Stimulated activated CD8-positive, alpha-beta memory T cell treated with anti-CD3 and anti-CD28 coated beads, Interleukin-15, amount 100 ng/mL, for 24 hours (primary cell): ENCODE data around the gene GPR89B.
"Not testable (repeated sequence)": the region's sequence is repeated elsewhere in the genome, so short reads cannot be mapped to it uniquely, and the experiment has no call there.

Experiments used
- DNase-seq: peaks from one replicate; pipeline ENCODE4 v3.0.0-alpha.2; 2020; ENCODE audit warnings: low read depth

GPR89B gene

DNA sequence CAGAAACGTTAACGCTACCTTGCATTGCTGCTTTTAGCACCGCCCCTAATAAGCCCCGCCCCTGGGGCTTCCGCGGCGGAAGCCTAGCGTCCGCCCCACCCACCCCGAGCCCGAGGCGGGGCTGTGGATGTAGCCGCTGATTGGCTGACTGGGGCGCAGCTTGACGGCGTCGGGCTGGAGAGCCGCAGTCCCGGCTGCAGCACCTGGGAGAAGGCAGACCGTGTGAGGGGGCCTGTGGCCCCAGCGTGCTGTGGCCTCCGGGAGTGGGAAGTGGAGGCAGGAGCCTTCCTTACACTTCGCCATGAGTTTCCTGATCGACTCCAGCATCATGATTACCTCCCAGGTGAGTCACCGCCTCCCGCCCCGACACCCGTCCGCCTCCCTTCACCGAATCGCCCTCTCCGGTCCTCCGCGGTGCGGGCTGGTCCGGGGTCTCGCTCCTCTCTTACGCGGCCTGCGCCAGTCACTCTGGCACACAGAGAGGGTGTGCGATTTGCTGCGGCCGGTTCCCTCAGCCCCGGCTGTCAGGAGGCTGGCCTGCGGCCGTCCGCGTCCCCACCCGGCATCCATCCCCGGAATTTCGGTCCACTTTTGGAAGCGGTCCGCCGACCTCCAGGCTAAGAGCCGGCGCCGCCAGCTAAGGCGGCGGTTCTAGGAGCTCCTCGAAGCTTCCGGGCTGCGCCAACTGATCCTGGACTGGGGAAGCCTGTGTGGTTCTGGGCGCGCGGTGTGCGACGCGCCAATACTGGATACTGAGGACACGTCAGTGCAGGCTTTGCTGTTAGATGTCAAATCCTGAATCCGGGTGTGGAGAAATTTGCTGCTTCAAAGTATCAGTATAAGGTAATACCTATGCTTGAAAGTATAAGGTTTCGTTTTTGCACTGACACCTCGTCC lies at the start of gene GPR89B:
Gene GPR89B, plus strand, starts transcription at position 185 of the 897 bp plus-strand sequence. Its CDS starts 117 bp downstream, at position 302.
- DNase-seq = peak; percentile 84

DNA sequence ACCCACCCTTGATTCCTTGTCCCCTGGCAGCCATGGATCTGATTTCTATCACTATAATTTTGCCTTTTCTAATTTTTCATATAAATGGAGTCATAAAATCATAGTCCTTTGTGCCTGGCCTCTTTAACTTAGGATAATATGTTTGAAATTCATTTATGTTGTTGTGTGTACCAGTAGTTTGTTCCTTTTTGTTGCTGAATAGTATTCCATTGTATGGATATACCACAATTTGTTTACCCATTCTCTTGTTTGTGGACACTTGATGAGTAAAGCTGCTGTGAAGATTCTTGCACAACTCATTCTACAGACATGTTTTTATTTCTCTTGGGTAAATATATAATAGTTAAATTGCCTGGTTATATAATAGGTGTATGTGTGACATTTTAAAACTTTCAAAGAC lies 48.3 kb upstream of the GPR89B start:
- DNase-seq = no peak

- DNase-seq = no peak
Measured at GRCh38 chr1:147882535-147882934, 45.7 kb upstream of the GPR89B start.

GRCh38 chr1:147890177-147890790 lies 37.9 kb upstream of the GPR89B start:
- peak; percentile 32 for DNase-seq

DNA sequence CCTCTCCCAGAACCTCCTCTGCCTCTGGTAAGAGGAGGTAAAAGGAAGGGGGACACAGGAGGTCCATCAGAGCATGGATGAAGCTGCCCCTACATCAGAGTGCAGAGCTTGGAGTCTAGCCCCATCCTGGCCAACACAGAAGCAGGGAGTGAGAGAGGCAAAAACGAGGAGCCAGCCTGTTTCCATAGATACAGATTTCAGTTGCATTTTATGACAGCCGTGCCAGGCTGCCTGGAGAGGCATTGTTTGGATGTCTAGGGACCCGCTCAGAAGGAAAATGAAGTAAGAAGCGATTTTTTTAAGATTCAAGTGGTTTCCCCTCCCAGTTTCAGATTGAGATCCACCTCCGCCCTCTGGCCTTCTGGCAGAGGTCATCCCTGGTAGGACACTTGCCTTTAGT lies 37.1 kb upstream of the GPR89B start:
- no peak for DNase-seq

- DNase-seq = no peak
Measured at GRCh38 chr1:147892216-147892615, 36.0 kb upstream of the GPR89B start.

GRCh38 chr1:147892731-147893214 lies 35.4 kb upstream of the GPR89B start:
- DNase-seq = no peak

GRCh38 chr1:147895123-147895522 lies 33.1 kb upstream of the GPR89B start:
- DNase-seq = no peak

DNA sequence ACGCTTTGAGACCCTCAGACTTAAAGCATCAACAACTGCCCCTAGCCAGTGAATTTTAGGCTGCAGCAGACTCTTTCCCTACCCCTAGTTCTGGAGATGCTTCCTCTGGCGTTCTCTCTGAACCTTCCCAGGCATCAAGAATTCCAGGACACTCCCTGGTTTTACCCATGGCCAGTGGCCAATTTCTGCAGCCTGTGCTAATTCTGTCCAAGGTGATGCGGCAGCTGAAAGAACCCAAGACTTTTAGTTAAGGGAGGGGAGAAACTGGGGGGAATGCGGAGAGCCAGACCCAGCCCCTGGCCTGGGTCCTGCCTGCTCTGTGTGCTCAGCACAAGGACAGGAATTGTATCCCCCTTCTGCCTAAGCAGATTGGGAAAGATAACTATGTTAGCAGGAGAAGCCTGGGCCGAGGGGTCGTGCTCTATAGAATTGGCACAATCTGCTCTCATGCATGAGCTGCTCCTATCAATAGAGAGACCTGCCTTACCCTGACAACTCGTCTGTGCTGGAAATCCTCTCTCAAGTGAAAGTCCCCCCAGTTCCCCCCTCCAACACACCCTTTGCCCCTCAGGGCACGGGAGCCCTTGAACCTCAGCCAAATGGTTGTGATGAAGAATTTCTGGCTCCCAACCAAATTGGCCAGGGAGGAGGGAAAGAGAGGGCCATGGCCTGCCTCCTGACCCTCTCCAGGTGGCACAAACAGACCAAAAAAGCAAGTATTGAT lies 31.0 kb upstream of the GPR89B start:
- DNase-seq = no peak

- DNase-seq = no peak
Measured at GRCh38 chr1:147897789-147898188, 30.4 kb upstream of the GPR89B start.

GRCh38 chr1:147902253-147902845 lies 25.9 kb upstream of the GPR89B start, which contains the start of gene GJA8:
Gene GJA8, plus strand, starts transcription at chr1:147902795. Its CDS starts 5,161 bp downstream, at chr1:147907956.
- no peak for DNase-seq

DNA sequence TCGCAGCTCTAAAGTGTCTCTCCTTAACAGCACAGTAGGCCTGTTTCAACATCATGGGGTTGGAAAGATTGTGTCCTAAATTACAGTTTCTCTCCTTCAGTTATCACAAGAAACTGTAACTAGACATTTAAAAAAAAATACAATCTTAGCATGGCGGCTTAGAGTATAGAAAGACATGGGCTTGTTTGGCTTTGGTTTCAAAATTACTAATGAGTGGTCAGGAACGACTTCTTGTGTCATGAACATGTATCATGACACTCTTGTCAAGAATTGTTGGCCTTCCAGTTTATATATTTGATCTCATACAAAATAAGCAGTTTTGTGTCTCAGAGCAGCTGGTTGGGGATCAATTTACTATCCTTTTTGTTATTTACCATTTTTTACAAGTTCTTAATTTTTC lies 23.5 kb upstream of the GPR89B start:
- no peak for DNase-seq

GRCh38 chr1:147907786-147908509 lies 20.3 kb upstream of the GPR89B start:
- DNase-seq = no peak

DNA sequence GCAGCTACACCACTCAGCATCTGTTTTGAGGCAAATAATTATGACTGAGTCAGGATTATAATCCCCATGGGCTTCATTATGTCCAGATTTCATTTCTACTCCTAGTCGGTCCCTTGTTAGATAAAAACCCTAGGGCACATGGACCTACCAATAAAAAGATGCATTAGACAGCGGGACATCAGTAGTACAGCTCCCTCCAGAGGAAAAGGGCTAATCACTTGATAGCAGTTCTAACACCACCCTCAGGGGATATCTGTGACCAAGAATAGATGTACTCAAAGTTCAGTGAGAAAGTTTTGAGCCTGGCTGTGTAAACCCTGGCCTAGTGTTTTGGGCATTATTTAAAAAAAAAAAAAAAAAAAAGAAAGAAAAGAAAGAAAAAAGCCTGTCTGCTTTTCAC lies 15.7 kb upstream of the GPR89B start:
- no peak for DNase-seq

GRCh38 chr1:147913362-147913942 lies 14.8 kb upstream of the GPR89B start:
- no peak for DNase-seq

GRCh38 chr1:147919896-147920295 lies 8.3 kb upstream of the GPR89B start:
- no peak for DNase-seq

GRCh38 chr1:147924813-147925212 lies 3.4 kb upstream of the GPR89B start:
- no peak for DNase-seq

- DNase-seq = not testable (repeated sequence)
Measured at GRCh38 chr1:147927215-147927614, 1.0 kb upstream of the GPR89B start.

GRCh38 chr1:147927689-147928088 lies 531 bp upstream of the GPR89B start:
- not testable (repeated sequence) for DNase-seq

DNA sequence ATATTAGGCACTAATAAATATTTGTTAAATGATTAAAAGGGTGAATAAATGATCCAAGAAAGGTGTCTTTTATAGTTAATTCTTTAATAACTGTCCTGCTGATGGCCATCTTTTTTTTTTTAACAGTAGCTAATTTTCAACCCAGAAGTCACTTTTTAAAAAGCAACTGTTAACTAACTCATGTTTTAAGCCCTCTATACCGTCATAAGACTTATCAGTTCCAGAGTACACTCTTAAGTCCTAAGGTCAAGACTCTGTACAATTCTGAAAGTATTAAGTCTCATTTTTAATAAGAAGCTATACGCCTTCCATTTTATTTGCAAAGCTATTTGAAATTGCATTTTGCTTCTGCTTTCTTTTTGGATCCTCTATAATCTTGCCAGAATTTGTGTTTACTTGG lies 2.9 kb downstream of the GPR89B start:
- not testable (repeated sequence) for DNase-seq

DNA sequence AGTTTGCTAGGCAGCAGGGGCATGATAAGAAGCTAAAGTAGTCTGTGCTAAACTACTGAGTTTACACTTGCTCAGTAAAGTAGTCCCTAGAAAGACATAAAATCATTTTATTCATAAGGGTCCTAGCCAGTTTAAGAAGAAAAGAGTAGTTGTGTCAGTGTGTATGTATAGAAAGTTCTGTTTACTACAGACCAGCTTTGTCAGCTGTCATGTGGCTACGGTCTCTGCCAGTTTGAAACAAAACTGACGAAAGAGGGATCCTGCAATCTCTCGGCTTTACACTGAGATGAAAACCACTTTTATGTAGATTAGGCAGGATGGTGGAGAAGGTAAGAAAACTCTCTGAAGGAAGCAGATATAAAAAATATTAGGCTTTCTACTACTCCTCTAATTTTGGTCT lies 7.1 kb downstream of the GPR89B start:
- DNase-seq = not testable (repeated sequence)
